Measurements from ENCODE around the gene MAST1. TPM values are rescaled to one million over a fixed set of nuclear protein-coding genes. Genes with fewer than 3 reads are reported as not detected.

MAST1 gene
- total and polyA plus RNA-seq, 2 donors (not counting 1 experiment from before 2014, with no cell fraction given): 0.39 to 1.1 TPM

DNA sequence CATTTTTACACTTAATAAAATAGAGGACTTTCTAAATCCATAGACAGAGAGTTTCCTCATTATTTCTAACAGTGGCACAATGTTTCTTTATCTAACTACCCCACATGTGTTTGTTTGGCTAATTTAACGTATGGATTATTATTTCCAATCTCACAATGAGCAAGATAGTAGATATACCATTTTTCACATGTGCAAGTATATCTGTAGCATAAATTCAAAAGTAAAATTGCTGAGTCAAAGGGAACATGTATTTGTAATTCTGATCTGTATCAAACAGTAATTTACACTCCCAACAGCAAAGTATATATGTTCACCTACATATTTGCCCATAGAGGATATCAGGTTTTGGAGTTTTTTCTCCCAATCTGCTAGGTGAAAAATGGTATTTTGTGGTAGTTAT, 18.3 kb downstream of the MAST1 start:
- Histone ChIP-seq H3K79me2 (ENCODE audit: control insufficient read depth, insufficient read depth, low read length) (no peaks in the 10 kb centered on the region), H3K4me1 (ENCODE audit: control insufficient read depth in 2 of 2, insufficient read depth in 2 of 2, low read length in 2 of 2) (no peaks in the 10 kb centered on the region), H4K20me1 (ENCODE audit: control insufficient read depth, insufficient read depth, low read length, poor library complexity, severe bottlenecking) (no peaks in the 10 kb centered on the region), H3K27ac (ENCODE audit: low read length in 2 of 2) (no peak overlapping the region), H3K27me3 (replicated peaks in 1 of 4; ENCODE audit: control extremely low read depth in 1 of 4, control insufficient read depth in 3 of 4, insufficient read depth in 4 of 4, low read length in 3 of 4) (no peaks in the 10 kb centered on the region), H3K4me3 (ENCODE audit: control extremely low read depth in 1 of 5, extremely low read depth in 1 of 5, insufficient read depth in 1 of 5, low read depth in 2 of 5, low read length in 4 of 5) (no peak overlapping the region), H2AFZ (ENCODE audit: insufficient read depth, low read depth, low read length, poor library complexity, severe bottlenecking) (no peak overlapping the region), H3K36me3 (replicated peaks in 1 of 2; ENCODE audit: control extremely low read depth in 1 of 2, control insufficient read depth in 1 of 2, extremely low read depth in 1 of 2, insufficient read depth in 2 of 2, low read length in 1 of 2) (no peaks in the 10 kb centered on the region), H3K4me2 (replicated peaks; ENCODE audit: low read depth, low read length, poor library complexity, severe bottlenecking) (no peak overlapping the region), H3K9me3 (ENCODE audit: control extremely low read depth in 1 of 3, control insufficient read depth in 2 of 3, insufficient read depth in 1 of 3, low read length in 2 of 3) (peaks cover 0 to 27% (median 5%) of the 10 kb centered on the region in 3 donors), H3K9ac (ENCODE audit: low read length) (no peak overlapping the region)
- no CpG with 5 or more reads among the region's 1 CpG for WGBS (ENCODE audit: insufficient coverage)
- ATAC-seq (ENCODE audit: low read depth): no peak
- H3K4me3 Mint-ChIP-seq: no peak overlapping the region
- H3K9me3 Mint-ChIP-seq (ENCODE audit: insufficient read depth): peaks cover 3% of the 10 kb centered on the region
- H3K27ac Mint-ChIP-seq: no peak overlapping the region
- no peak for DNase-seq
- TF ChIP-seq, protein P1, sequence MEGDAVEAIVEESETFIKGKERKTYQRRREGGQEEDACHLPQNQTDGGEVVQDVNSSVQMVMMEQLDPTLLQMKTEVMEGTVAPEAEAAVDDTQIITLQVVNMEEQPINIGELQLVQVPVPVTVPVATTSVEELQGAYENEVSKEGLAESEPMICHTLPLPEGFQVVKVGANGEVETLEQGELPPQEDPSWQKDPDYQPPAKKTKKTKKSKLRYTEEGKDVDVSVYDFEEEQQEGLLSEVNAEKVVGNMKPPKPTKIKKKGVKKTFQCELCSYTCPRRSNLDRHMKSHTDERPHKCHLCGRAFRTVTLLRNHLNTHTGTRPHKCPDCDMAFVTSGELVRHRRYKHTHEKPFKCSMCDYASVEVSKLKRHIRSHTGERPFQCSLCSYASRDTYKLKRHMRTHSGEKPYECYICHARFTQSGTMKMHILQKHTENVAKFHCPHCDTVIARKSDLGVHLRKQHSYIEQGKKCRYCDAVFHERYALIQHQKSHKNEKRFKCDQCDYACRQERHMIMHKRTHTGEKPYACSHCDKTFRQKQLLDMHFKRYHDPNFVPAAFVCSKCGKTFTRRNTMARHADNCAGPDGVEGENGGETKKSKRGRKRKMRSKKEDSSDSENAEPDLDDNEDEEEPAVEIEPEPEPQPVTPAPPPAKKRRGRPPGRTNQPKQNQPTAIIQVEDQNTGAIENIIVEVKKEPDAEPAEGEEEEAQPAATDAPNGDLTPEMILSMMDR (IDR thresholded peaks at IDR 0.05): no peak
- H3K27me3 Mint-ChIP-seq: peaks cover 7% of the 10 kb centered on the region
- ChIA-PET POLR2A (interaction anchor here (0.7 kb wide), 1 partner anchor 49 kb away, joined by 3 read pairs; no protein-coding TSS in a partner anchor), CTCF (no interaction called here)
- no peaks in the 10 kb centered on the region for H3K4me1 Mint-ChIP-seq
- intact Hi-C loops (cut with micrococcal nuclease): no loop called here

- TF ChIP-seq, protein P1 (IDR thresholded peaks at IDR 0.05): no peak
- TF ChIP-seq EZH2 (IDR thresholded peaks at IDR 0.05; ENCODE audit: borderline replicate concordance, insufficient read depth, low read depth, low read length, poor library complexity, severe bottlenecking): no peak
- H3K4me3 ChIP-seq (ENCODE audit: control extremely low read depth in 1 of 5, extremely low read depth in 1 of 5, insufficient read depth in 1 of 5, low read depth in 2 of 5, low read length in 4 of 5): no peak overlapping the region
- ATAC-seq (ENCODE audit: low read depth) (no peak), DNase-seq (no peak)
- Mint-ChIP-seq H3K4me3 (no peak overlapping the region), H3K4me1 (no peaks in the 10 kb centered on the region), H3K27ac (no peak overlapping the region), H3K27me3 (peaks cover 10% of the 10 kb centered on the region), H3K9me3 (ENCODE audit: insufficient read depth) (peaks cover 3% of the 10 kb centered on the region)
- H3K79me2 ChIP-seq (ENCODE audit: control insufficient read depth, insufficient read depth, low read length): no peaks in the 10 kb centered on the region
- no peaks in the 10 kb centered on the region for H4K20me1 ChIP-seq (ENCODE audit: control insufficient read depth, insufficient read depth, low read length, poor library complexity, severe bottlenecking)
- no peaks in the 10 kb centered on the region for H3K36me3 ChIP-seq (replicated peaks in 1 of 2; ENCODE audit: control extremely low read depth in 1 of 2, control insufficient read depth in 1 of 2, extremely low read depth in 1 of 2, insufficient read depth in 2 of 2, low read length in 1 of 2)
- ChIA-PET POLR2A (interaction anchor here (0.7 kb wide), 1 partner anchor 49 kb away, joined by 5 read pairs; no protein-coding TSS in a partner anchor), CTCF (interaction anchor here (0.6 to 1.7 kb wide), 2 partner anchors 10 to 96 kb away, joined by 3 to 4 read pairs; no protein-coding TSS in a partner anchor)
- intact Hi-C loops (cut with micrococcal nuclease): no loop called here
- no peak overlapping the region for H3K27ac ChIP-seq (ENCODE audit: low read length in 2 of 2)
- peaks cover 0 to 27% (median 5%) of the 10 kb centered on the region in 3 donors for H3K9me3 ChIP-seq (ENCODE audit: control extremely low read depth in 1 of 3, control insufficient read depth in 2 of 3, insufficient read depth in 1 of 3, low read length in 2 of 3)
- no peaks in the 10 kb centered on the region for H3K4me1 ChIP-seq (ENCODE audit: control insufficient read depth in 2 of 2, insufficient read depth in 2 of 2, low read length in 2 of 2)
- 97% methylated on average over 28 of the region's 35 CpGs for WGBS (ENCODE audit: insufficient coverage)
- no peak overlapping the region for H2AFZ ChIP-seq (ENCODE audit: insufficient read depth, low read depth, low read length, poor library complexity, severe bottlenecking)
- no peak overlapping the region for H3K9ac ChIP-seq (ENCODE audit: low read length)
- H3K27me3 ChIP-seq (replicated peaks in 1 of 4; ENCODE audit: control extremely low read depth in 1 of 4, control insufficient read depth in 3 of 4, insufficient read depth in 4 of 4, low read length in 3 of 4): no peaks in the 10 kb centered on the region
- no peak overlapping the region for H3K4me2 ChIP-seq (replicated peaks; ENCODE audit: low read depth, low read length, poor library complexity, severe bottlenecking)
Measured at GRCh38 chr19:12858041-12858928, 20.0 kb downstream of the MAST1 start.
